D341Med (cell line): ENCODE data around the gene TNFSF8.

Source experiments
- DNase-seq: peaks from one replicate; pipeline ENCODE4 v3.0.0; 2012; ENCODE audit warnings: low spot score

TNFSF8 gene

GRCh38 chr9:114902786-114903524 is 27.4 kb downstream of the TNFSF8 start:
- no peak for DNase-seq

GRCh38 chr9:114900942-114901802 is 29.2 kb downstream of the TNFSF8 start:
- no peak for DNase-seq

GRCh38 chr9:114899995-114900394 is 30.4 kb downstream of the TNFSF8 start:
- DNase-seq: no peak

- no peak for DNase-seq
These were observed 30.9 kb downstream of the TNFSF8 start for GRCh38 chr9:114899461-114899860.

GRCh38 chr9:114898741-114899140 is 31.6 kb downstream of the TNFSF8 start:
- DNase-seq: no peak

GRCh38 chr9:114897196-114897595 is 33.2 kb downstream of the TNFSF8 start:
- no peak for DNase-seq

- DNase-seq: no peak
These were observed 34.0 kb downstream of the TNFSF8 start for GRCh38 chr9:114896344-114896743.

- no peak for DNase-seq
These were observed 34.8 kb downstream of the TNFSF8 start for GRCh38 chr9:114895521-114895991.

GRCh38 chr9:114894609-114895433 is 35.6 kb downstream of the TNFSF8 start:
- no peak for DNase-seq

GRCh38 chr9:114894206-114894605 is 36.2 kb downstream of the TNFSF8 start:
- no peak for DNase-seq

- DNase-seq: no peak
These were observed 37.0 kb downstream of the TNFSF8 start for GRCh38 chr9:114893221-114894010.

- no peak for DNase-seq
These were observed 40.6 kb downstream of the TNFSF8 start for GRCh38 chr9:114889802-114890224.

- DNase-seq: no peak
These were observed 41.8 kb downstream of the TNFSF8 start for GRCh38 chr9:114888607-114889006.

GRCh38 chr9:114887963-114888362 is 42.4 kb downstream of the TNFSF8 start:
- no peak for DNase-seq

GRCh38 chr9:114884787-114885452 is 45.5 kb downstream of the TNFSF8 start:
- no peak for DNase-seq

GRCh38 chr9:114883709-114884108 is 46.7 kb downstream of the TNFSF8 start:
- DNase-seq: no peak

GRCh38 chr9:114880291-114880745 is 50.1 kb downstream of the TNFSF8 start:
- no peak for DNase-seq

GRCh38 chr9:114878879-114879564 is 51.4 kb downstream of the TNFSF8 start:
- no peak for DNase-seq

GRCh38 chr9:114869845-114870244 is 60.5 kb downstream of the TNFSF8 start:
- DNase-seq: no peak

GRCh38 chr9:114869378-114869777 is 61.0 kb downstream of the TNFSF8 start:
- no peak for DNase-seq
